OCI-LY3 (cell line): ENCODE measurements around the gene RNU6-1.
A peak's percentile ranks its signal among the peaks of the same experiment; 100 is the strongest.

ENCODE experiments used
- H2AFZ ChIP-seq: fragments of 200-600, 300-600 bp; shearing (Covaris generic); 2 replicates; pipeline ENCODE4 v1.6.0; 2014; ENCODE audit warnings: antibody characterized with exemption, low read depth, low read length
- H3K27ac ChIP-seq: fragments of 200-600, 300-600 bp; sonication (generic); 2 replicates; pipeline ENCODE4 v1.5.1; 2014; ENCODE audit warnings: mild to moderate bottlenecking, low read length, moderate library complexity, mixed read lengths
- H3K27me3 ChIP-seq: fragments of 200-600, 300-600 bp; sonication (generic); 2 replicates; pipeline ENCODE4 v1.6.1; 2014; ENCODE audit warnings: low read depth, low read length, mixed read lengths
- H3K36me3 ChIP-seq: fragments of 200-600, 300-600 bp; sonication (generic); replicated peaks from 2 replicates; pipeline ENCODE3; 2014; ENCODE audit warnings: low read depth, low read length, mixed read lengths
- H3K4me1 ChIP-seq: fragments of 300-600, 200-600 bp; sonication (generic); 2 replicates; pipeline ENCODE4 v1.6.1; 2014; ENCODE audit warnings: low read length, mixed read lengths
- H3K4me2 ChIP-seq: fragments of 200-600, 300-600 bp; sonication (generic); 2 replicates; pipeline ENCODE4 v1.6.1; 2014; ENCODE audit warnings: low read length, mixed read lengths
- H3K4me3 ChIP-seq: fragments of 300-600, 200-600 bp; sonication (generic); 2 replicates; pipeline ENCODE4 v1.5.1; 2014; ENCODE audit warnings: antibody characterized with exemption, mild to moderate bottlenecking, low read length, moderate library complexity
- H3K79me2 ChIP-seq: fragments of 300-600, 200-600 bp; shearing (Covaris generic); 2 replicates; pipeline ENCODE4 v1.6.1; 2014; ENCODE audit warnings: mild to moderate bottlenecking, low read length, mixed read lengths
- H3K9ac ChIP-seq: fragments of 300-600, 200-600 bp; shearing (Covaris generic); 2 replicates; pipeline ENCODE4 v1.6.0; 2014; ENCODE audit warnings: mild to moderate bottlenecking, low read length, moderate library complexity
- H3K9me3 ChIP-seq: fragments of 200-600, 300-600 bp; shearing (Covaris generic); 2 replicates; pipeline ENCODE4 v1.6.1; 2014; ENCODE audit warnings: low read length, mixed read lengths; ENCODE audit not compliant: insufficient read depth
- H4K20me1 ChIP-seq: fragments of 200-600, 300-600 bp; sonication (generic); 2 replicates; pipeline ENCODE4 v1.6.1; 2016; ENCODE audit warnings: low read length, mixed read lengths; ENCODE audit not compliant: insufficient read depth
- EZH2phosphoT487 ChIP-seq: fragments of 200-600 bp; shearing (Covaris generic); IDR thresholded peaks from 2 replicates; pipeline ENCODE4 v1.6.1; 2018; ENCODE audit warnings: antibody characterized with exemption, mixed run types, low read depth
- TF ChIP-seq, protein P1 (sequence below): fragments of 200-600, 300-600 bp; sonication (generic); IDR thresholded peaks from 2 replicates; pipeline ENCODE4 v1.5.1; 2014; ENCODE audit warnings: antibody characterized with exemption, low read length, low read depth

RNU6-1 gene

DNA sequence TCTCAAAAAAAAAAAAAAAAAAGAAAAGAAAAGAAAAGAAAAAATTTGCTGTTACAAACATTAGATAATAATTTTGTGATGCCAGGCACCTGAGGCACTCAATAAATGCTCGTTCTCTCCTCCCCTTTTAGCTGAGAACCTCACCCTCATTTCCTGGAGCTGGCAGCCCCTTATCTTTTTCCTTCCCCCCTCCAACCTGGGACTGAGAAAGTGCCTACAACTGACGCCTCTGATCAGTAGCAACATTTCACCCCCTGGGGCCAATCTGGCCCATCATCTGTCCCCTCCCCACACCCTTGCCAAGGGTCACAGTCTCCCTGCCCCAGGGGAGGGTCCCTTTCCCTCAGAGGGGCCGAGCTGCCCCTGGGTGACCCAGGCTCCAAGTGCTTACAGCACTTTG, 12.6 kb upstream of the RNU6-1 start:
- H3K9ac ChIP-seq: no peak overlapping the region

DNA sequence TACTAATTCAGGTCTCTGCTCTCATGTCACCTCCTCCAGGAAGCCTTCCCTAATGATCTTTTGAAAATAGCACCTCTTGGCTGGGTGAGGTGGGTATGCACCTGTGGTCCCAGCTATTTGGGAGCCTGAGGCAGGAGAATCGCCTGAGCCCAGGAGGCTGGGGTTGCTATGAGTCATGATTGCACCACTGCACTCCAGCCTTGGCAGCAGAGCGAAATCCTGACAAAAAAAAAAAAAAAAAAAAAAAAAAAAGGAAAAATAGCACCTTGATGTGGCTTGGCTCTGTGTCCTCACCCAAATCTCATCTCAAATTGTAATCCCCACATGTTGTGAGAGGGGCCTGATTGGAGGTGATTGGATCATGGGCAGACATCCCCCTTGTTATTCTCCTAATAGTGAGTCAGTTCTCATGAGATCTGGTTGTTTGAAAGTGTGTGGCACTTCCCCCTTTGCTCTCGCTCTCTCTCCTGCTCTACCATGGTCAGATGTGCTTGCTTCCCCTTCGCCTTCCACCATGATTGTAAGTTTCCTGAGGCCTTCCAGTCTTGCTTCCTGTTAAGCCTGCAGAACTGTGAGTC, 11.2 kb upstream of the RNU6-1 start:
- peak overlapping the region; percentile 32; the same call in 1 of the 2 replicates for H2AFZ ChIP-seq
- H3K4me1 ChIP-seq: peaks cover 25% of the 10 kb centered on the region
- H3K27ac ChIP-seq: peak overlapping the region; percentile 27
- no peaks in the 10 kb centered on the region for H3K27me3 ChIP-seq
- no peak overlapping the region for H3K4me3 ChIP-seq
- no peaks in the 10 kb centered on the region for H3K36me3 ChIP-seq
- H3K79me2 ChIP-seq: no peaks in the 10 kb centered on the region
- H3K9ac ChIP-seq: no peak overlapping the region
- no peaks in the 10 kb centered on the region for H3K9me3 ChIP-seq
- TF ChIP-seq, protein P1, sequence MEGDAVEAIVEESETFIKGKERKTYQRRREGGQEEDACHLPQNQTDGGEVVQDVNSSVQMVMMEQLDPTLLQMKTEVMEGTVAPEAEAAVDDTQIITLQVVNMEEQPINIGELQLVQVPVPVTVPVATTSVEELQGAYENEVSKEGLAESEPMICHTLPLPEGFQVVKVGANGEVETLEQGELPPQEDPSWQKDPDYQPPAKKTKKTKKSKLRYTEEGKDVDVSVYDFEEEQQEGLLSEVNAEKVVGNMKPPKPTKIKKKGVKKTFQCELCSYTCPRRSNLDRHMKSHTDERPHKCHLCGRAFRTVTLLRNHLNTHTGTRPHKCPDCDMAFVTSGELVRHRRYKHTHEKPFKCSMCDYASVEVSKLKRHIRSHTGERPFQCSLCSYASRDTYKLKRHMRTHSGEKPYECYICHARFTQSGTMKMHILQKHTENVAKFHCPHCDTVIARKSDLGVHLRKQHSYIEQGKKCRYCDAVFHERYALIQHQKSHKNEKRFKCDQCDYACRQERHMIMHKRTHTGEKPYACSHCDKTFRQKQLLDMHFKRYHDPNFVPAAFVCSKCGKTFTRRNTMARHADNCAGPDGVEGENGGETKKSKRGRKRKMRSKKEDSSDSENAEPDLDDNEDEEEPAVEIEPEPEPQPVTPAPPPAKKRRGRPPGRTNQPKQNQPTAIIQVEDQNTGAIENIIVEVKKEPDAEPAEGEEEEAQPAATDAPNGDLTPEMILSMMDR: no peak
- TF ChIP-seq EZH2phosphoT487: no peak
- peak overlapping the region; percentile 42 for H3K4me2 ChIP-seq
- no peaks in the 10 kb centered on the region for H4K20me1 ChIP-seq

More for the DNA sequence above, 12.6 kb upstream of the RNU6-1 start:
- Histone ChIP-seq H3K4me3 (no peak overlapping the region), H3K4me2 (no peak overlapping the region), H3K9me3 (no peaks in the 10 kb centered on the region), H3K27ac (no peak overlapping the region), H4K20me1 (no peaks in the 10 kb centered on the region), H3K36me3 (no peaks in the 10 kb centered on the region), H3K4me1 (peaks cover 28% of the 10 kb centered on the region), H3K79me2 (no peaks in the 10 kb centered on the region), H2AFZ (no peak overlapping the region), H3K27me3 (no peaks in the 10 kb centered on the region)
- TF ChIP-seq EZH2phosphoT487: no peak
- TF ChIP-seq, protein P1: no peak

DNA sequence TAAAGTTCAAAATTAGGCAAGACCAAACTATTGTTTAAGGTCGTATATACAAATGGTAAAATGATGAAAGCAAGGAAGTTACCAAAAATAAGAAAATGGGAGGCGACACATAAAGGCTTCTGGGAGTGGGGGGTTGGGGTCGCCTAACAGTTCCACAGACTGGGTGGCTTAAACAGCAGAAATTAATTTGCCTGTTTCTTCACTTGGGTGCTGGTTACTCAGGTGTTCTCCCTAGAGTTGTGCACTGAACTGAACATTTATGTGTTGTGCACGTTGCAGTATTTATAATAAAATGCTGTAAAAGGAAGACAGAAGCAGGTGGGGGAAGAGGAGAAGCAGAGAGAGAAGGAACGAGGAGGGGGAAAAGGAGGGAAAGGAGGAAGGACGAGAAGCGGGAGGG, 10.5 kb upstream of the RNU6-1 start:
- Histone ChIP-seq H3K4me1 (peaks cover 17% of the 10 kb centered on the region), H3K27me3 (no peaks in the 10 kb centered on the region), H3K36me3 (no peaks in the 10 kb centered on the region), H3K79me2 (no peaks in the 10 kb centered on the region), H4K20me1 (no peaks in the 10 kb centered on the region), H3K9me3 (no peaks in the 10 kb centered on the region), H3K27ac (no peak overlapping the region), H3K4me2 (peak overlapping the region; percentile 42), H3K9ac (no peak overlapping the region), H2AFZ (no peak overlapping the region; the same call in 1 of the 2 replicates), H3K4me3 (no peak overlapping the region)
- TF ChIP-seq, protein P1: no peak
- no peak for TF ChIP-seq EZH2phosphoT487

DNA sequence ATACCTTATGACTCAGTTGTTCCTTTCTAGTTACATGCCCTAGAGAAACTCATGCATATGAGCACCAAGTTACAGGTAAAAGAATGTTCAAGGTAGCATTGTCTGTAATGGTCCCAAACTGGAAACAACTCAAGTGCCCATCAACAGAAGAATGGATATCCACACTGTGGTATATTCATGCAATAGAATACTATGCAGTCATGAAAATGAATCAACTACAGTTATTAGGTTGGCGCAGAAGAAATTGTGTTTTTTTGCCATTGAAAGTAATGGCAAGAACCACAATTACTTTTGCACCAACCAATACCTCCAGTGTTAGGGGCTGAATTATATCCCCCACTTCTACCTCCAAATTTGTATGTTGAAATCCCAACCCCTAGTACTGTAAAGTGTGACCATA, 9.7 kb upstream of the RNU6-1 start:
- Histone ChIP-seq H3K27ac (no peak overlapping the region), H3K79me2 (no peaks in the 10 kb centered on the region), H3K4me2 (no peak overlapping the region), H3K9ac (no peak overlapping the region), H3K4me1 (peaks cover 17% of the 10 kb centered on the region), H4K20me1 (no peaks in the 10 kb centered on the region), H3K9me3 (no peaks in the 10 kb centered on the region), H3K4me3 (no peak overlapping the region), H3K36me3 (no peaks in the 10 kb centered on the region), H3K27me3 (no peaks in the 10 kb centered on the region), H2AFZ (no peak overlapping the region)
- TF ChIP-seq, protein P1: no peak
- no peak for TF ChIP-seq EZH2phosphoT487
